Astrocyte of the cerebellum (primary cell): ENCODE measurements around the gene LRRC8A.

ENCODE experiments used
- DNase-seq: peaks from one replicate; pipeline ENCODE4 v3.0.0-alpha.2; 2011; ENCODE audit warnings: low read depth
- H3K4me3 ChIP-seq: 2 replicates; pipeline ENCODE4 v1.5.1; 2011; ENCODE audit warnings: mild to moderate bottlenecking, low read depth, low read length, moderate library complexity
- in situ Hi-C: cut with HindIII; loops from 2 replicates; pipeline ENCODE4 v1.10.0; 2017; ENCODE audit warnings: low sequenced_read_pairs
- TF ChIP-seq, protein P1 (sequence below): IDR thresholded peaks from 2 replicates; pipeline ENCODE4 v1.5.1; 2012; ENCODE audit warnings: low read length, low read depth, moderate library complexity, mild to moderate bottlenecking; ENCODE audit errors: missing control alignments

LRRC8A gene

DNA sequence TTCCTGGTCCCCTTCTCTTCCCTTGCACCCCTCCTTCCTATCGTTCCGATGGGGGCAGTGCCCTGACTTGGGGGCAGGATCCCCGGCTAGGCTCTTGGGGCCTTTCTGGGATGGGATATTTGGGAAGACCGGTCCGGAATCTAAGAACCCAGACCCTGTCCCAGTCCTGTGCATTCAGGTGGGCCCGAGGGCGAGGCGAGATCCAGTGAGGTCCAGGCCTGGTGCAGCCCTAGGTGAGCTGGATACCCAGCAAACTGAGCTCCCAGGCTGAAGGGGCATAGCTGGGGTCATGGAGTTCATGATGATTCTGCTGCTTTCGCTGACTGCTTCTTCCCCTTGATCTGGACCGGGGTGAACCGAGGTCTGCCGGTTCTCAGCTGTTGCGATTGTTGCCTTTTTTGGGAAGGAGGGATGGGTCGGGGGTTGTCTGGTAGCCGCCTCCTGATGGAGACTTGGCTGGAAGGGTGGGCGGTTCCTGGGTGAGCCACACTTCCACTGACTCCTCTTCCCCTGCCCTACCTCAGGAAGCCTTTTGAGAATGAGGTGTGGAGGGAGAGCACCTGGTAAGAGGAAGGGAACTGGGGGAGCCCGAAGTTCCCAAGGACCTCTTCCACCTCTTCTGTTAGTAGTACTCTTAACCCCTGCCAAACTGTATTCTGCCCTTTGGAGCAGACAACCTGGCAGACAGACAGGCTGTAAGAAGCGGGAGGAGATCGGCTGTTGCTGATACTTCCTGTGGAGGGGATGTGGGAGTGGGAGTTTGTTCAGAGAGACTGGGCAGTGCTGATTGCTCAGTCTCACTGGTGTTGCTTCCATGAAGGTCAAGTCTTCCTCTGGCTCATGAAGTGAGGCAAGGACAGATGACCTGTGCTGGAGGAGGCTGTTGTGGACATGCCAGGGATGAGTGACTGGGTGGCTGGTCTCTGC is 1.0 kb downstream of the LRRC8A start:
- H3K4me3 ChIP-seq: peak overlapping the region; percentile 87
- TF ChIP-seq, protein P1, sequence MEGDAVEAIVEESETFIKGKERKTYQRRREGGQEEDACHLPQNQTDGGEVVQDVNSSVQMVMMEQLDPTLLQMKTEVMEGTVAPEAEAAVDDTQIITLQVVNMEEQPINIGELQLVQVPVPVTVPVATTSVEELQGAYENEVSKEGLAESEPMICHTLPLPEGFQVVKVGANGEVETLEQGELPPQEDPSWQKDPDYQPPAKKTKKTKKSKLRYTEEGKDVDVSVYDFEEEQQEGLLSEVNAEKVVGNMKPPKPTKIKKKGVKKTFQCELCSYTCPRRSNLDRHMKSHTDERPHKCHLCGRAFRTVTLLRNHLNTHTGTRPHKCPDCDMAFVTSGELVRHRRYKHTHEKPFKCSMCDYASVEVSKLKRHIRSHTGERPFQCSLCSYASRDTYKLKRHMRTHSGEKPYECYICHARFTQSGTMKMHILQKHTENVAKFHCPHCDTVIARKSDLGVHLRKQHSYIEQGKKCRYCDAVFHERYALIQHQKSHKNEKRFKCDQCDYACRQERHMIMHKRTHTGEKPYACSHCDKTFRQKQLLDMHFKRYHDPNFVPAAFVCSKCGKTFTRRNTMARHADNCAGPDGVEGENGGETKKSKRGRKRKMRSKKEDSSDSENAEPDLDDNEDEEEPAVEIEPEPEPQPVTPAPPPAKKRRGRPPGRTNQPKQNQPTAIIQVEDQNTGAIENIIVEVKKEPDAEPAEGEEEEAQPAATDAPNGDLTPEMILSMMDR: no peak
- no peak for DNase-seq
- in situ Hi-C loops: no loop called here

DNA sequence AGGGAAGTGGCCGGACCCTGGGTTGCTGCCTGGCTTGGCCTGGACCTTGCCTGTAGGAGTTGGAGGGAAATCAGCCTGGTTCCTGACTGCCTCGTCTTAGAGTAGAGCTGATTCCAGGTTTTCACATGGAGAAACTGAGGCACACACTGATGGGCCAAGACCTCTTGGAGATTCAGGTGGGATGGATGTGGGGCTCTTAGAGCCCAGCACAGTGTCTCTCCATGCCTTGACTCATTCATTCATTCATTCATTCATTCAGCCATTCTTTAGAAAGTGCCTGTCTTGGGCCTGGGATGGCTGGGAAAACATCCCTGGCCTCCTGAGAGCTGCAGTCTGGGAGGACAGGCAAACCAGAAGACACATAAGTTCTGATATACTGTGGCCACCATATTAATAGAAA is 2.2 kb downstream of the LRRC8A start:
- in situ Hi-C loops: no loop called here
- H3K4me3 ChIP-seq: no peak overlapping the region
- DNase-seq: no peak
- TF ChIP-seq, protein P1: no peak

DNA sequence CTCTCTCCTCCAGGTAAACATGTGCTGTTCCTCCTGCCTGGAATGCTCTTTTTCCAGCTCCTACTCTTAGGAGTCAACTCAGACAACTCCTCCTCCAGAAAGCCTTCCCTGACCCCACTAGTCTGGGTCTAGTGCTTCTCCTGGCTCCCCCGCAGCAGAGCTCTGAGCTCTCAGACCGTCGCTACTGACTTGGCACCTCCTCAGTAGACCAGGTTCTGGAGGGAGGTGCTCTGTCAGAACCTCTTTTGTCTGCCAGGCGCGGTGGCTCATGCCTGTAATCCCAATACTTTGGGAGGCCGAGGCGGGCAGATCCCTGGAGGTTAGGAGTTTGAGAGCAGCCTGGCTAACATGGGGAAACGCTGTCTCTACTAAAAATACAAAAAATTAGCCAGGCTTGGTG is 3.4 kb downstream of the LRRC8A start:
- DNase-seq: no peak
- in situ Hi-C loops: no loop called here
- H3K4me3 ChIP-seq: no peak overlapping the region
- TF ChIP-seq, protein P1: no peak

DNA sequence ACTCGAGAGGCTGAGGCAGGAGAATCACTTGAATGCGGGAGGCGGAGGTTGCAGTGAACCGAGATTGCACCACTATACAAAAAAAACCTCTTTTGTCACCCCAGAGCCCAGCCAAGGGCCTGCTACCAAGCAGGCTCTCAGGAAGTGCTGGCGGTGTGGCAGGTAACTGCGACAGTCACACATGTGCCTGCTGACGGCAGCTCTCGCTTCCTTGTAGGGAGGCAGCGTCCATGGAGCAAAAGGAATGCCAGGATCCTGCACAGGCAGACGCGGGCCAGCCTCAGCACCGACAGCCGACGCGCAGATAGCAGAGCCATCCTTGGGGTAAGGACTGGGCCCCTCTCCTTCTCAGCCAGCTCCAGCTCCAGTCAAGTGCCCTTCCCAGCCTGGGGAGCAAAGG is 3.9 kb downstream of the LRRC8A start:
- no peak for DNase-seq
- TF ChIP-seq, protein P1: no peak
- no peak overlapping the region for H3K4me3 ChIP-seq
- in situ Hi-C loops: no loop called here

DNA sequence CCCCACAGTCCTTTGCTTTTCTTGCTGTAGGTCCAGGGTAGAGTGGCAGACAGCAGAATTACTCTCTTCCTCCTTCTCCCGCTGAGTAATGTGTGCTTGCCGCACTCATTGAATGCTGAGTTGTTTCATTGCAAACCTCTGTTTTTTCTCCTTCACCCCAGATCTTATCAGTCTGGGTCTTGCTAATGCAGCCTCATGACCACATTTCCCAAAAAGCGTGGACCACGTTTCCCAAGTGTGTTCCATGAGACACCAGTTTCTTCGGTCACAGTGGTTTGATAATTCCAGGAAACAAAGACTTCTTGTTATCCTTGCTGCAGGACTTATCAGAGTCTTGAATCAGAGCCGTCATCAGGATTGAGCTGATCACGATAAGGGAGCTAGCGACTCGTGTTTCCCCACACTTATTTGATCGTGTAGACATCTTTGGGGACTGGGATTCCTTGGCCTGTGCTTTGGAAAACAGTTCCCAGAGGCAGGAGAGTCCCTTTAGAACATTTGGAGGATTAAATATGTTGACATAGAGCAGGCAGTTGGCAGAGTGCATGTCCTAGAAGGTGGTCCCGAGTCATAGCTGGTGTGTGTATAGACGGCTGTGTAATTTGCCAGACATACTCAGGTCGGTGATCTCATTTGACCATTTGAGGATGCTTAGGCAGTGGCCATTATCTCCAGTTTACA is 4.4 kb downstream of the LRRC8A start:
- no peak for DNase-seq
- no peak overlapping the region for H3K4me3 ChIP-seq
- in situ Hi-C loops: no loop called here
- TF ChIP-seq, protein P1: no peak

DNA sequence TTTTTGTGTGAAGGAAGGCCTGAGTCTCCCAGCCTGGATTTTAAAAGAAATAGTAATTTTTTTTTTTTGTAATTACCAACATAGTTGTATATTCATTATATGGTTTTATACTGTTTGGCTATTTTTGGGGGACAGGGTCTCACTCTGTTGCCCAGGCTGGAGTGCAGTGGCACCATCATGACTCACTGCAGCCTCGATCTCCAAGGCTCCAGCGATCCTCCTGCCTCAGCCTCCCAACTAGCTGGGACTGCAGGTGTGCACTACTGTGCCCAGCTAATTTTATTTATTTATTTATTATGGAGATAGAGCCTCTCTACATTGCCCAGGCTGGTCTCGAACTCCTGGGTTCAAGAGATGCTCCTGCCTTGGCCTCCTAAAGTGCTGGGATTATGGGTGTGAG is 5.1 kb downstream of the LRRC8A start:
- DNase-seq: no peak
- TF ChIP-seq, protein P1: no peak
- no peak overlapping the region for H3K4me3 ChIP-seq
- in situ Hi-C loops: no loop called here
